ENCODE data around the gene RHBG.

DNA sequence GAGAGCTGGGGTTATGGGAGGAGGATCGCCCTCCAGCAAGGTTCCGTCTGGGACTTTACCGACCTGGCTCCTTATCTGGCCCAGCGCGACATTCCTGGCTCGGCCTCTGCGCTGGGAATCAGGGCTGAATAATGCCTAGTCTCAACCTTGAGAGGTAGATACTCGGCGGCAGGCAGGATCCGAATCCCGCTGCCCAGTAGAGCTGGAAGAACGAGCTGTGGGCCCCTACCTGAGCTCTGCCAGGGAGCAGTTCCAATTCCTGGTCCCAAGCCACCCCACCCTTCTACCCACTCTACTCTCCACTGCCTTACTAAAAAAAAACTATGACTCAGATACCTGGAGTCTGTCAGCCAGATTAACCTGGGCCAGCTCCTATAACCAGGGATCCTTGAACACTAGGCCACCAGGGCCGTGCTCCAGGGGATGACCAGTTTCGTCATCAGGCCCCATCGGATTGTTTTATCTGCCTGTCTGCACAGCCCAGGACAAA, 53.6 kb downstream of the RHBG start:
- TF ChIP-seq POLR2A (IDR thresholded peaks at IDR 0.05) = no peak
- TF ChIP-seq, protein P1, sequence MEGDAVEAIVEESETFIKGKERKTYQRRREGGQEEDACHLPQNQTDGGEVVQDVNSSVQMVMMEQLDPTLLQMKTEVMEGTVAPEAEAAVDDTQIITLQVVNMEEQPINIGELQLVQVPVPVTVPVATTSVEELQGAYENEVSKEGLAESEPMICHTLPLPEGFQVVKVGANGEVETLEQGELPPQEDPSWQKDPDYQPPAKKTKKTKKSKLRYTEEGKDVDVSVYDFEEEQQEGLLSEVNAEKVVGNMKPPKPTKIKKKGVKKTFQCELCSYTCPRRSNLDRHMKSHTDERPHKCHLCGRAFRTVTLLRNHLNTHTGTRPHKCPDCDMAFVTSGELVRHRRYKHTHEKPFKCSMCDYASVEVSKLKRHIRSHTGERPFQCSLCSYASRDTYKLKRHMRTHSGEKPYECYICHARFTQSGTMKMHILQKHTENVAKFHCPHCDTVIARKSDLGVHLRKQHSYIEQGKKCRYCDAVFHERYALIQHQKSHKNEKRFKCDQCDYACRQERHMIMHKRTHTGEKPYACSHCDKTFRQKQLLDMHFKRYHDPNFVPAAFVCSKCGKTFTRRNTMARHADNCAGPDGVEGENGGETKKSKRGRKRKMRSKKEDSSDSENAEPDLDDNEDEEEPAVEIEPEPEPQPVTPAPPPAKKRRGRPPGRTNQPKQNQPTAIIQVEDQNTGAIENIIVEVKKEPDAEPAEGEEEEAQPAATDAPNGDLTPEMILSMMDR (IDR thresholded peaks at IDR 0.05) = no peak
